ENCODE measurements around the gene SRGAP2C. TPM values are rescaled to one million over a fixed set of nuclear protein-coding genes. Genes with fewer than 3 reads are reported as not detected.

The SRGAP2C gene
- 22.5 TPM for total RNA-seq

DNA sequence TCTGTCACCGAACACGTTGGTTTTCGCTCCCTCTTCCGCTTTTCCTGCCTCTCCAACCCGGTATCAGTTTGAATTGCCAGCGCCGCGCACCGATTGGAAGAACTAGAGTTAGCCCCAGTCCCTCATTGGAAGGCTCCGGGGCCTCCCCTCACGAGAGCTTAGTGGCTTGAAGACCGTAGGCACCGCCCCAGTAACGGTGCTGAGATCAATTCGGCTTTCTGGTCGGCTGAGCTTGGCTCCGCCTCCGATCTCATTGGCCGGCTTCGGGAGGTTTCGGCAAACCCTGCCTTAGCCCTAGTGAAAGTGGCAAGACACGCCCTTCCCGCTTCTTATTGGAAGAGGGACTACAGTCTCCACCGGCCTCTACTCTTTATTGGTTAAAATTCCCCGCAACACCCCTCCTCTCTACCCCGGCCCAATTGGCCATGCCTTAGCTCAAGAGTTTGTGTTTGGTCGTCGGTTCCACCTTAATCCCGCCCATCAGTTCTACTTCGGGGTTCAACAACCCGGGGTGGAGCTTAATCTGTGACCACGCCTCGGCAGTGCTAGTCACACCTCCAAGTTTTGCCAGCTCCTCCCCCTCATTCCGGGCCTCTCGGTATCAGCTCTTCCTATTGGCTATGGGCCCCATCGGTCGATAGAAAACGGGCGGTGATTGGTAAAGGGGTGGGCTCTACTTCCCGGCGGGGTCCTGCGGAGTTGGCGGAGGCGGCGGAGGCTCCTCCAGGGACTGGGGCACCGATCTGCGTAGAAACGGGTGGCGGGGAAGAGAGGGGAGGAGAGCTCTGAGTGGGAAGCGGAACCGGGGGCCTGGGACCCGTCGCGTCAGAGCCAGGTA, at the start of gene SRGAP2C, which contains the start of gene FAM72B:
SRGAP2C (plus strand) TSS at position 686 of the 838 bp plus-strand sequence. CDS start 2,472 bp downstream, outside the sequence.
FAM72B (minus strand) TSS at position 51 of the 838 bp plus-strand sequence. CDS start 851 bp downstream, outside the sequence.

Other genes with a start within 250 kb of the SRGAP2C start
- 3.7 TPM for gene FAM72B, start 635 bp upstream of the SRGAP2C start, total RNA-seq